ENCODE measurements around the gene RETREG2. TPM values are rescaled to one million over a fixed set of nuclear protein-coding genes. Genes with fewer than 3 reads are reported as not detected.

The RETREG2 gene
- total and polyA plus RNA-seq, 2 of the 8 experiments (the other 6 are each of a cell fraction or from before 2014, with no cell fraction given), result 51.3 to 67.4 TPM

DNA sequence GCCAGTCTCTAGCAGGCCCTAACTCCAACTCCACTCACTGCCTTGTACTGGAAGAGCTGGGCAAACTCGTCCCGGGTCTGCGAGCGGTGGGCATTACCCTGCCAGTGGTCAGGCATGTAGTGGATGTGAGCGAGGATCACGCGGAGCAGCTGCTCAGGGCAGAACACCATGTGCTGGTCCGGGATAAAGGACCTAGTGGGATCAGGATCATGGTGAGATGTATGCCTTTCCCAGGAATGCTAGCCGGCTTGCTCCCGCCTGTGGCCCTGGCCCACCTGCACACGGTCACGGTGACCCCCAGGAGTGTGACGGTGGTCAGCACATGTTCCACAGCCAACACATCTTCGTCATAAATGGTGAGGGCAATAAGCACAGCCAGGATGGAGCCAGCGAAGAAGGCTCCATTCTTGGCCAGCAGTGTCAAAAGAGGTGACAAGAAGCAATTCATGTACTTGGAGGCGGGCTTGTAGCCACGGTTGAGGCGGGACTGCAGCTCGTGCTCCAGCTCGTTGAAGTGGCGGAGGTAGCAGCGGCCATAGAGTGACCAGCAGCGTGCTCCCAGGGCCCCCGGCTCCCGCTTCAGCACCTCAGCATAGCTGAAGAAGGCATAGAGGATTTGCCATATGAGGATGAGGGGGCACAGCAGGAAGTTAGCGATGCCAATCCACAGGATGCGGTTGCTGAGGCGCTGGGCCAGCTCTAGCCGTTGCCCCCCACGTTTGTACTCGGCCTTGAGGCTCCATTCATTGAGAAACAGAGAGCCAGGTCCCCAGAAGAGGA lies 45.9 kb downstream of the RETREG2 start (continued):
- no peak for TF ChIP-seq TAF1 (IDR thresholded peaks at IDR 0.05; ENCODE audit: low read depth, low read length)
- TF ChIP-seq, protein P1, sequence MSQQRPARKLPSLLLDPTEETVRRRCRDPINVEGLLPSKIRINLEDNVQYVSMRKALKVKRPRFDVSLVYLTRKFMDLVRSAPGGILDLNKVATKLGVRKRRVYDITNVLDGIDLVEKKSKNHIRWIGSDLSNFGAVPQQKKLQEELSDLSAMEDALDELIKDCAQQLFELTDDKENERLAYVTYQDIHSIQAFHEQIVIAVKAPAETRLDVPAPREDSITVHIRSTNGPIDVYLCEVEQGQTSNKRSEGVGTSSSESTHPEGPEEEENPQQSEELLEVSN (IDR thresholded peaks at IDR 0.05), result no peak
- no peak for TF ChIP-seq JUND (IDR thresholded peaks at IDR 0.05; ENCODE audit: low read length)

All from H1 (cell line).